IMR-90 (cell line): ENCODE data around the gene FOSL1. TPM values are rescaled to one million over a fixed set of nuclear protein-coding genes. Genes with fewer than 3 reads are reported as not detected.

ENCODE experiments used
- ATAC-seq: fragments of 200-7000 bp; cut with Tn5 transposase; 2 replicates; pipeline ENCODE4 v1.9.1; 2020; ENCODE audit warnings: low read depth, mild to moderate bottlenecking, moderate library complexity
- BruUV-seq: library from RNA; stranded (reverse); fragments of 400-500 nt; replicated peaks from 2 replicates; lab custom pipeline; 2021; lab: Mats Ljungman, UMichigan
- CTCF ChIA-PET: fragments of 300-600 bp; formaldehyde crosslinking; extraction: SDS; loops from one replicate; lab custom pipeline; 2021; ENCODE audit warnings: antibody characterized with exemption; lab: Yijun Ruan, JAX
- POLR2A ChIA-PET: fragments of 300-600 bp; sonication (Branson Sonifier 250); formaldehyde crosslinking; loops from one replicate; lab custom pipeline; 2022; ENCODE audit warnings: antibody characterized with exemption; ENCODE audit not compliant: unreplicated experiment; lab: Charles Lee
- DNase-seq: peaks from one replicate; pipeline ENCODE4 v3.0.0; 2013
- H2AFZ ChIP-seq: replicated peaks from 2 replicates; pipeline ENCODE3; 2013; ENCODE audit warnings: low read length, mild to moderate bottlenecking; ENCODE audit not compliant: poor library complexity
- H2AK5ac ChIP-seq: 2 replicates; pipeline ENCODE4 v1.6.1; 2013; ENCODE audit warnings: low read depth, low read length, inconsistent platforms
- H2AK9ac ChIP-seq: replicated peaks from 2 replicates; pipeline ENCODE3; 2013; ENCODE audit warnings: mild to moderate bottlenecking, low read depth, low read length, moderate library complexity; ENCODE audit not compliant: poor library complexity
- H2BK120ac ChIP-seq: 2 replicates; pipeline ENCODE4 v1.6.1; 2013; ENCODE audit warnings: low read depth, low read length, inconsistent platforms
- H2BK15ac ChIP-seq: 3 replicates; pipeline ENCODE4 v1.6.1; 2013; ENCODE audit warnings: low read depth, low read length, inconsistent platforms
- H2BK20ac ChIP-seq: 2 replicates; pipeline ENCODE4 v1.6.1; 2013; ENCODE audit warnings: low read depth, mild to moderate bottlenecking, inconsistent platforms, low read length, moderate library complexity
- H2BK5ac ChIP-seq: 2 replicates; pipeline ENCODE4 v1.6.1; 2013; ENCODE audit warnings: mild to moderate bottlenecking, low read depth, low read length, inconsistent platforms; ENCODE audit not compliant: poor library complexity, severe bottlenecking
- H3K14ac ChIP-seq: replicated peaks from 2 replicates; pipeline ENCODE4 v1.6.1; 2013; ENCODE audit warnings: low read depth, low read length, inconsistent platforms
- H3K18ac ChIP-seq: 2 replicates; pipeline ENCODE4 v1.6.1; 2013; ENCODE audit warnings: low read depth, low read length, control low read depth
- H3K23ac ChIP-seq: 2 replicates; pipeline ENCODE4 v1.6.1; 2013; ENCODE audit warnings: low read depth, low read length, inconsistent platforms
- H3K27ac ChIP-seq: 2 replicates; pipeline ENCODE4 v1.5.1; 2013; ENCODE audit warnings: mild to moderate bottlenecking, control low read depth, low read length; ENCODE audit not compliant: insufficient read depth
- H3K27me3 ChIP-seq: 2 replicates; pipeline ENCODE4 v1.6.1; 2013; ENCODE audit warnings: low read length; ENCODE audit not compliant: control insufficient read depth, insufficient read depth
- H3K36me3 ChIP-seq: 2 replicates; pipeline ENCODE4 v1.6.1; 2013; ENCODE audit warnings: low read length, mixed read lengths; ENCODE audit not compliant: control insufficient read depth, insufficient read depth
- H3K4ac ChIP-seq: 2 replicates; pipeline ENCODE4 v1.6.1; 2013; ENCODE audit warnings: low read depth, low read length, inconsistent platforms
- H3K4me1 ChIP-seq: 2 replicates; pipeline ENCODE4 v1.6.1; 2013; ENCODE audit warnings: low read length, mixed read lengths; ENCODE audit not compliant: control insufficient read depth, insufficient read depth
- H3K4me2 ChIP-seq: 2 replicates; pipeline ENCODE4 v1.6.1; 2013; ENCODE audit warnings: low read depth, mild to moderate bottlenecking, control low read depth, low read length, moderate library complexity
- H3K4me3 ChIP-seq: 2 replicates; pipeline ENCODE4 v1.5.1; 2013; ENCODE audit warnings: low read depth, mild to moderate bottlenecking, control low read depth, low read length, moderate library complexity; ENCODE audit not compliant: insufficient read depth
- H3K56ac ChIP-seq: 2 replicates; pipeline ENCODE4 v1.6.1; 2013; ENCODE audit warnings: low read length, inconsistent platforms; ENCODE audit not compliant: insufficient read depth; ENCODE audit errors: extremely low read depth
- H3K79me1 ChIP-seq, 2 experiments: 2 replicates each; pipeline ENCODE4 v1.6.1; 2013; ENCODE audit warnings: low read length in 2 of 2, inconsistent platforms in 1 of 2, low read depth in 1 of 2
- H3K9ac ChIP-seq: 2 replicates; pipeline ENCODE4 v1.6.1; 2013; ENCODE audit warnings: low read depth, low read length, control low read depth
- H3K9me1 ChIP-seq: 2 replicates; pipeline ENCODE4 v1.6.1; 2013; ENCODE audit warnings: low read length, inconsistent platforms; ENCODE audit not compliant: insufficient read depth
- H3K9me3 ChIP-seq: 2 replicates; pipeline ENCODE4 v1.6.1; 2013; ENCODE audit warnings: low read length; ENCODE audit not compliant: control insufficient read depth, insufficient read depth
- H4K20me1 ChIP-seq: 2 replicates; pipeline ENCODE4 v1.6.1; 2013; ENCODE audit warnings: low read length, inconsistent platforms; ENCODE audit not compliant: insufficient read depth
- H4K5ac ChIP-seq: 2 replicates; pipeline ENCODE4 v1.6.1; 2013; ENCODE audit warnings: mild to moderate bottlenecking, low read depth, low read length, control low read depth
- H4K8ac ChIP-seq, 2 experiments: 2 replicates each; pipeline ENCODE4 v1.6.1; 2013; ENCODE audit warnings: low read depth in 2 of 2, low read length in 2 of 2, control low read depth in 1 of 2, inconsistent platforms in 1 of 2
- H4K91ac ChIP-seq: 2 replicates; pipeline ENCODE4 v1.6.1; 2013; ENCODE audit warnings: low read depth, low read length, inconsistent platforms; ENCODE audit not compliant: insufficient read depth
- BHLHE40 ChIP-seq: fragments of 150-350 bp; IDR thresholded peaks from 2 replicates; pipeline ENCODE4 v1.6.1; 2016; ENCODE audit warnings: mild to moderate bottlenecking, low read depth, low read length
- CEBPB ChIP-seq: IDR thresholded peaks from 2 replicates; pipeline ENCODE4 v1.6.1; 2012; ENCODE audit warnings: low read depth, low read length, improper control_type of control experiment
- CHD1 ChIP-seq: IDR thresholded peaks from 2 replicates; pipeline ENCODE4 v1.6.1; 2012; ENCODE audit warnings: low read depth, low read length, improper control_type of control experiment
- FOS ChIP-seq: fragments of 150-350 bp; IDR thresholded peaks from 2 replicates; pipeline ENCODE4 v1.6.1; 2016; ENCODE audit warnings: low read depth, low read length
- MAFK ChIP-seq: IDR thresholded peaks from 2 replicates; pipeline ENCODE4 v1.6.1; 2012; ENCODE audit warnings: low read depth, low read length, improper control_type of control experiment
- MAZ ChIP-seq: IDR thresholded peaks from 2 replicates; pipeline ENCODE4 v1.6.1; 2012; ENCODE audit warnings: low read depth, mild to moderate bottlenecking, low read length, improper control_type of control experiment, moderate library complexity, borderline replicate concordance
- MXI1 ChIP-seq: IDR thresholded peaks from 2 replicates; pipeline ENCODE4 v1.6.1; 2012; ENCODE audit warnings: low read depth, mild to moderate bottlenecking, low read length, moderate library complexity, borderline replicate concordance
- NFE2L2 ChIP-seq: fragments of 150-350 bp; IDR thresholded peaks from 2 replicates; pipeline ENCODE4 v1.6.1; 2016; ENCODE audit warnings: low read depth, mild to moderate bottlenecking, low read length
- POLR2A ChIP-seq: IDR thresholded peaks from 2 replicates; pipeline ENCODE4 v1.6.1; 2012; ENCODE audit warnings: mild to moderate bottlenecking, low read depth, low read length
- RAD21 ChIP-seq: IDR thresholded peaks from 2 replicates; pipeline ENCODE4 v1.6.1; 2012; ENCODE audit warnings: low read length, improper control_type of control experiment
- RCOR1 ChIP-seq: IDR thresholded peaks from 2 replicates; pipeline ENCODE4 v1.6.1; 2012; ENCODE audit warnings: mild to moderate bottlenecking, low read length, improper control_type of control experiment; ENCODE audit not compliant: insufficient replicate concordance
- RFX5 ChIP-seq: IDR thresholded peaks from 2 replicates; pipeline ENCODE4 v1.8.0; 2012; ENCODE audit warnings: low read depth, mild to moderate bottlenecking, low read length, moderate library complexity
- SMC3 ChIP-seq: fragments of 150-350 bp; IDR thresholded peaks from 2 replicates; pipeline ENCODE4 v1.6.1; 2016; ENCODE audit warnings: low read depth, mild to moderate bottlenecking, antibody characterized with exemption, low read length, moderate library complexity
- WGBS, 2 experiments: methylation state at CpG; one replicate each; pipeline versions ENCODE4 v1.1.5 to v1.1.7; 2013; ENCODE audit warnings: missing lambda C conversion rate in 2 of 2; ENCODE audit not compliant: insufficient read length in 1 of 2; ENCODE audit errors: extremely low coverage in 2 of 2; 5-methylcytosine and 5-hydroxymethylcytosine counted together
- dilution Hi-C: fragments of 300-500 bp; cut with HindIII; formaldehyde crosslinking; loops from one replicate; pipeline ENCODE4 v1.14.3; 2018; ENCODE audit warnings: low sequenced_read_pairs; ENCODE audit not compliant: unreplicated experiment
- in situ Hi-C: fragments of 300-500 bp; cut with MboI; formaldehyde crosslinking; loops from 3 replicates; pipeline ENCODE4 v1.14.3; 2019; ENCODE audit warnings: low sequenced_read_pairs, inconsistent platforms, mixed read lengths
- intact Hi-C: fragments of 100-400 bp; cut with micrococcal nuclease; formaldehyde crosslinking; loops from 2 replicates; pipeline ENCODE4 v1.10.0; 2022
- polyA plus RNA-seq, 3 experiments: library from polyadenylated mRNA; depleted of rRNA; stranded (reverse); fragments of >200 nt; gene quantifications; 2 replicates each; pipeline ENCODE4 v1.2.3, GENCODE V29; 2012; ENCODE audit warnings: low replicate concordance in 1 of 3
- total RNA-seq: library from RNA; depleted of rRNA; stranded (reverse); fragments of >200 nt; gene quantifications from 2 replicates; pipeline ENCODE4 v1.2.3, GENCODE V29; 2012
- TF ChIP-seq, protein P1 (sequence below): conservative IDR thresholded peaks from 2 replicates; pipeline ENCODE4 v1.5.1; 2012; ENCODE audit warnings: mild to moderate bottlenecking, low read depth, low read length, improper control_type of control experiment
- TF ChIP-seq, protein P2 (sequence below): fragments of 150-350 bp; IDR thresholded peaks from 2 replicates; pipeline ENCODE4 v1.6.1; 2017; ENCODE audit warnings: mild to moderate bottlenecking, antibody characterized with exemption, low read length, low read depth
- TF ChIP-seq, protein P3 (sequence below): fragments of 150-350 bp; IDR thresholded peaks from 2 replicates; pipeline ENCODE4 v1.6.1; 2016; ENCODE audit warnings: low read depth, mild to moderate bottlenecking, low read length, moderate library complexity, borderline replicate concordance

The FOSL1 gene
- total and polyA plus RNA-seq, 2 of the 4 experiments (the other 2 are of a cell fraction) = 17.2 to 107 TPM

- no peak for DNase-seq
- no peaks in the 10 kb centered on the region for H3K9me3 ChIP-seq
- no peak overlapping the region for H3K23ac ChIP-seq
- no peak overlapping the region for H4K5ac ChIP-seq
- H3K4me1 ChIP-seq = peaks cover 2% of the 10 kb centered on the region
- H3K4ac ChIP-seq = no peak overlapping the region
- no peak overlapping the region for H2AK5ac ChIP-seq
- H2BK120ac ChIP-seq = no peak overlapping the region
- H4K20me1 ChIP-seq = peaks cover 18% of the 10 kb centered on the region; the same call in 1 of the 2 replicates
- no peak for ATAC-seq
- POLR2A ChIA-PET = no interaction called here
- CTCF ChIA-PET = no interaction called here
- H3K27ac ChIP-seq = no peak overlapping the region
- no peak overlapping the region for H3K56ac ChIP-seq
- H2BK5ac ChIP-seq = no peak overlapping the region
- H3K79me1 ChIP-seq = peaks cover 9 to 52% of the 10 kb centered on the region in 2 experiments
- no peaks in the 10 kb centered on the region for H3K27me3 ChIP-seq
- WGBS, 2 experiments = 94% methylated on average over 6 of the region's 13 CpGs; no CpG with 5 or more reads in 1 of the 2 experiments
- peaks cover 40% of the 10 kb centered on the region for H3K36me3 ChIP-seq
- dilution Hi-C loops = no loop called here
- in situ Hi-C loops = loop anchor here (5.0 kb wide), 1 partner anchor 104 kb away; no protein-coding TSS in a partner anchor
- TF ChIP-seq, protein P1, sequence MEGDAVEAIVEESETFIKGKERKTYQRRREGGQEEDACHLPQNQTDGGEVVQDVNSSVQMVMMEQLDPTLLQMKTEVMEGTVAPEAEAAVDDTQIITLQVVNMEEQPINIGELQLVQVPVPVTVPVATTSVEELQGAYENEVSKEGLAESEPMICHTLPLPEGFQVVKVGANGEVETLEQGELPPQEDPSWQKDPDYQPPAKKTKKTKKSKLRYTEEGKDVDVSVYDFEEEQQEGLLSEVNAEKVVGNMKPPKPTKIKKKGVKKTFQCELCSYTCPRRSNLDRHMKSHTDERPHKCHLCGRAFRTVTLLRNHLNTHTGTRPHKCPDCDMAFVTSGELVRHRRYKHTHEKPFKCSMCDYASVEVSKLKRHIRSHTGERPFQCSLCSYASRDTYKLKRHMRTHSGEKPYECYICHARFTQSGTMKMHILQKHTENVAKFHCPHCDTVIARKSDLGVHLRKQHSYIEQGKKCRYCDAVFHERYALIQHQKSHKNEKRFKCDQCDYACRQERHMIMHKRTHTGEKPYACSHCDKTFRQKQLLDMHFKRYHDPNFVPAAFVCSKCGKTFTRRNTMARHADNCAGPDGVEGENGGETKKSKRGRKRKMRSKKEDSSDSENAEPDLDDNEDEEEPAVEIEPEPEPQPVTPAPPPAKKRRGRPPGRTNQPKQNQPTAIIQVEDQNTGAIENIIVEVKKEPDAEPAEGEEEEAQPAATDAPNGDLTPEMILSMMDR = no peak
- TF ChIP-seq FOS (no peak), CEBPB (no peak), MXI1 (no peak), MAZ (no peak), POLR2A (no peak; the same call in 1 of the 2 replicates), NFE2L2 (no peak), SMC3 (no peak), BHLHE40 (no peak), RCOR1 (no peak), RAD21 (no peak), RFX5 (no peak), CHD1 (no peak), MAFK (no peak)
- TF ChIP-seq, protein P2, sequence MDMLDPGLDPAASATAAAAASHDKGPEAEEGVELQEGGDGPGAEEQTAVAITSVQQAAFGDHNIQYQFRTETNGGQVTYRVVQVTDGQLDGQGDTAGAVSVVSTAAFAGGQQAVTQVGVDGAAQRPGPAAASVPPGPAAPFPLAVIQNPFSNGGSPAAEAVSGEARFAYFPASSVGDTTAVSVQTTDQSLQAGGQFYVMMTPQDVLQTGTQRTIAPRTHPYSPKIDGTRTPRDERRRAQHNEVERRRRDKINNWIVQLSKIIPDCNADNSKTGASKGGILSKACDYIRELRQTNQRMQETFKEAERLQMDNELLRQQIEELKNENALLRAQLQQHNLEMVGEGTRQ = no peak
- TF ChIP-seq, protein P3, sequence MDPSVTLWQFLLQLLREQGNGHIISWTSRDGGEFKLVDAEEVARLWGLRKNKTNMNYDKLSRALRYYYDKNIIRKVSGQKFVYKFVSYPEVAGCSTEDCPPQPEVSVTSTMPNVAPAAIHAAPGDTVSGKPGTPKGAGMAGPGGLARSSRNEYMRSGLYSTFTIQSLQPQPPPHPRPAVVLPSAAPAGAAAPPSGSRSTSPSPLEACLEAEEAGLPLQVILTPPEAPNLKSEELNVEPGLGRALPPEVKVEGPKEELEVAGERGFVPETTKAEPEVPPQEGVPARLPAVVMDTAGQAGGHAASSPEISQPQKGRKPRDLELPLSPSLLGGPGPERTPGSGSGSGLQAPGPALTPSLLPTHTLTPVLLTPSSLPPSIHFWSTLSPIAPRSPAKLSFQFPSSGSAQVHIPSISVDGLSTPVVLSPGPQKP = no peak
- no peak overlapping the region for H2BK15ac ChIP-seq
- intact Hi-C loops = no loop called here
- H3K4me2 ChIP-seq = no peak overlapping the region
- BruUV-seq = no TSS peak
- H3K9me1 ChIP-seq = peaks cover 8% of the 10 kb centered on the region
- no peak overlapping the region for H2BK20ac ChIP-seq
- H4K8ac ChIP-seq = no peak overlapping the region
- H3K18ac ChIP-seq = no peak overlapping the region
- no peak overlapping the region for H2AK9ac ChIP-seq
- no peak overlapping the region for H4K91ac ChIP-seq
- H3K9ac ChIP-seq = no peak overlapping the region
- H2AFZ ChIP-seq = no peak overlapping the region
- H3K4me3 ChIP-seq = no peak overlapping the region
- no peak overlapping the region for H3K14ac ChIP-seq
Measured at GRCh38 chr11:65883058-65883761, 17.0 kb downstream of the FOSL1 start.
